HepG2 (cell line): ENCODE measurements around the gene PRR30. TPM values are rescaled to one million over a fixed set of nuclear protein-coding genes. Genes with fewer than 3 reads are reported as not detected.

Experiments
- CTCF ChIP-seq: sonication (generic); formaldehyde crosslinking; IDR thresholded peaks from 2 replicates; pipeline ENCODE4 v1.5.0; 2020; ENCODE audit warnings: mild to moderate bottlenecking, missing genetic modification reagents, moderate library complexity
- DMAP1 ChIP-seq: IDR thresholded peaks from 2 replicates; pipeline ENCODE4 v1.6.1; 2016
- HNF4G ChIP-seq, 2 experiments: sonication (generic) in 1 of 2; formaldehyde crosslinking in 1 of 2; IDR thresholded peaks; 2 replicates each; pipeline versions ENCODE4 v1.4.0 to v1.6.1; 2011 to 2020; ENCODE audit warnings: borderline replicate concordance in 2 of 2, low read depth in 2 of 2, mild to moderate bottlenecking in 2 of 2, low read length in 1 of 2, missing genetic modification reagents in 1 of 2, moderate library complexity in 1 of 2
- KLF16 ChIP-seq, 2 experiments: sonication (generic) in 1 of 2; formaldehyde crosslinking in 1 of 2; IDR thresholded peaks; 2 replicates each; pipeline versions ENCODE4 v1.6.1 to v1.8.0; 2016 to 2023; ENCODE audit warnings: missing genetic modification reagents in 2 of 2, missing compliant biosample characterization in 1 of 2
- MEF2D ChIP-seq: sonication (generic); formaldehyde crosslinking; IDR thresholded peaks from 2 replicates; pipeline ENCODE4 v1.5.1; 2020; ENCODE audit warnings: mild to moderate bottlenecking, missing genetic modification reagents
- MTA1 ChIP-seq: sonication (generic); formaldehyde crosslinking; IDR thresholded peaks from 2 replicates; pipeline ENCODE4 v1.4.0; 2020; ENCODE audit warnings: missing genetic modification reagents, mild to moderate bottlenecking, borderline replicate concordance
- POGZ ChIP-seq: sonication (generic); formaldehyde crosslinking; IDR thresholded peaks from 2 replicates; pipeline ENCODE4 v1.4.0; 2020; ENCODE audit warnings: mild to moderate bottlenecking, missing genetic modification reagents
- TBL1XR1 ChIP-seq: fragments of 150-350 bp; IDR thresholded peaks from 2 replicates; pipeline ENCODE4 v1.6.1; 2014; ENCODE audit warnings: borderline replicate concordance, low read length; ENCODE audit not compliant: partially characterized antibody
- TEAD2 ChIP-seq: sonication (generic); formaldehyde crosslinking; IDR thresholded peaks from 2 replicates; pipeline ENCODE4 v1.9.0; 2021; ENCODE audit warnings: missing genetic modification reagents
- TRIM24 ChIP-seq: sonication (generic); formaldehyde crosslinking; IDR thresholded peaks from 2 replicates; pipeline ENCODE4 v1.8.0; 2022; ENCODE audit warnings: mild to moderate bottlenecking, missing genetic modification reagents
- TSC22D2 ChIP-seq: sonication (generic); formaldehyde crosslinking; IDR thresholded peaks from 2 replicates; pipeline ENCODE4 v1.5.1; 2020; ENCODE audit warnings: missing genetic modification reagents, mild to moderate bottlenecking, borderline replicate concordance
- ZNF225 ChIP-seq: sonication (generic); formaldehyde crosslinking; IDR thresholded peaks from 2 replicates; pipeline ENCODE4 v1.4.0; 2020; ENCODE audit warnings: mild to moderate bottlenecking, missing genetic modification reagents
- ZNF235 ChIP-seq: sonication (generic); formaldehyde crosslinking; IDR thresholded peaks from 2 replicates; pipeline ENCODE4 v1.8.1; 2023; ENCODE audit warnings: mild to moderate bottlenecking, missing genetic modification reagents, borderline replicate concordance
- ZNF260 ChIP-seq: sonication (generic); formaldehyde crosslinking; IDR thresholded peaks from 2 replicates; pipeline ENCODE4 v1.4.0; 2020; ENCODE audit warnings: missing genetic modification reagents, low read depth, mild to moderate bottlenecking, borderline replicate concordance
- ZNF296 ChIP-seq: sonication (generic); formaldehyde crosslinking; conservative IDR thresholded peaks from 2 replicates; pipeline ENCODE4 v1.5.0; 2020; ENCODE audit warnings: mild to moderate bottlenecking, missing genetic modification reagents
- ZNF768 ChIP-seq: sonication (generic); formaldehyde crosslinking; IDR thresholded peaks from 2 replicates; pipeline ENCODE4 v1.4.0; 2020; ENCODE audit warnings: missing genetic modification reagents
- ZXDC ChIP-seq: sonication (generic); formaldehyde crosslinking; IDR thresholded peaks from 2 replicates; pipeline ENCODE4 v1.5.0; 2020; ENCODE audit warnings: mild to moderate bottlenecking, missing genetic modification reagents
- polyA plus RNA-seq, 8 experiments: library from polyadenylated mRNA; depleted of rRNA in 3 of 8; stranded (reverse) in 7 of 8; unstranded in 1 of 8; fragments of >200 nt; fragmentation: Illumina TruSeq in 4 of 8; extraction: Trizol in 4 of 8; gene quantifications; 2 replicates each; pipeline versions ENCODE4 v1.2.1 to v1.2.3, GENCODE V29; 2011 to 2016; ENCODE audit warnings: low read depth in 4 of 8, missing spikeins in 1 of 8, mixed read lengths in 1 of 8; ENCODE audit not compliant: insufficient read depth in 1 of 8
- total RNA-seq, 5 experiments: library from RNA; depleted of rRNA; stranded (reverse); fragments of >200 nt; fragmentation: Illumina TruSeq; extraction: Trizol; gene quantifications; 2 replicates each; pipeline ENCODE4 v1.2.3, GENCODE V29; 2016; ENCODE audit warnings: low read depth in 1 of 5
- TF ChIP-seq, protein P1 (sequence below): sonication (generic); formaldehyde crosslinking; IDR thresholded peaks from 2 replicates; pipeline ENCODE4 v1.8.1; 2022; ENCODE audit warnings: low read depth, mild to moderate bottlenecking, missing genetic modification reagents
- TF ChIP-seq, protein P2 (sequence below): fragments of 450-650 bp; IDR thresholded peaks from 2 replicates; pipeline ENCODE4 v1.6.1; 2017

Gene PRR30
- total and polyA plus RNA-seq, 2 of the 13 experiments (the other 11 are each of a cell fraction or from before 2014, with no cell fraction given): not detected

DNA sequence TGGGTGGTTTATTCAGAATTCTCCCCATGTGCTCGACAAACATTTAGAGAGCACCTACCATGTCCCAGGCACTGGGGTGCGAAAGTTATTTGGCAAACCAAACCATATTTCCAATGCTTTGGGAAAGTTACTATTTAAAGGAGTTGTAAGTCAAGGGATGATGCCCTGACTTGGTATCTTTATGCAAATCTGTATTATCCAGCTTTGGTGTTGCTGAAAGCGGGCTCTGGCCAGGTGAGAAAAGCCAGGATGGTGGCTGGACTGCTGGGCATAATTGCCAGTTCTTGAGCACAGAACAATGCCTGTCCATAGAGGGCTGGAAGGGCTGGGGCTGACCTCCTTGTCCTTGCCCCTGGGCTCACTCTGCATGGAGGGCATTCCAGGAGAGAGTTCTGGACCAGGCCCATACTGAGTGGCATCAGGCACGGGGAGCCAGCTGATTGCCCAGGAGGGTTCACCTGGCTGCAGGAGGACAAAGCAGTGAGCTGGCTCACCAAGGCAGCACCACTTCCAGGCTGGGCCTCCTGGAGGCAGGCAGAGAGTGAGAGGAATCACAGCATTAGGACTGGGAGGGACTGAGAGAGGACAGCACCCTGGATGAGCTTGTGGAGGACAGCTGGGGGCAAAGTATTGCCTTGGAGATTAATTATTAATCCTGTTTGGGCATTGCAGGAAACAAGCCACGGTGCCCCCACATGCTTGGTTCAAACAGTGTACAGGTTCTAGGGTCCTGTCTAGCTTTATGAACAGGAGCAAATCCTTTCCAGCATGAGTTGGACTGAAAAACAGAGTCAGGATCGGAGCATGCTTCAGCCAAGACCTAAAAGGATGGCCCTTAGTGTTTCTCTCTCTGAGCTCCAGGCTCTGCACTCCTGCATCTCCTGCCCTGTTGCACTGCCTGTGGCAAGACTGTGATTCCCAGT is 45.5 kb downstream of the PRR30 start (continued):
- TF ChIP-seq MTA1 (CRISPR knock-in tag) (peak; percentile 50; the same call in 1 of the 2 replicates), POGZ (CRISPR knock-in tag) (no peak), ZNF260 (CRISPR knock-in tag) (no peak), HNF4G (IDR thresholded peaks at IDR 0.05; ENCODE audit: borderline replicate concordance, low read depth, low read length) (peak; percentile 84), HNF4G (CRISPR knock-in tag; IDR thresholded peaks at IDR 0.05; ENCODE audit: borderline replicate concordance, low read depth) (peak; percentile 79), TRIM24 (CRISPR knock-in tag) (no peak; the same call in 1 of the 2 replicates), ZNF768 (peak; percentile 69; the same call in 1 of the 2 replicates), ZNF225 (peak; percentile 48; the same call in 1 of the 2 replicates), TBL1XR1 (no peak), ZNF235 (CRISPR knock-in tag) (no peak), ZXDC (CRISPR knock-in tag) (no peak), DMAP1 (CRISPR knock-in tag) (peak; percentile 52), TSC22D2 (peak; percentile 69; the same call in 1 of the 2 replicates), KLF16 (CRISPR knock-in tag; IDR thresholded peaks at IDR 0.05) (peak in 1 of 2 experiments; percentile 67; a peak in 2 of 4 replicates), TEAD2 (CRISPR knock-in tag) (no peak), CTCF (CRISPR knock-in tag) (peak; percentile 60), ZNF296 (CRISPR knock-in tag) (peak; percentile 69; the same call in 1 of the 2 replicates), MEF2D (CRISPR knock-in tag) (peak; percentile 44)
- TF ChIP-seq, protein P1, sequence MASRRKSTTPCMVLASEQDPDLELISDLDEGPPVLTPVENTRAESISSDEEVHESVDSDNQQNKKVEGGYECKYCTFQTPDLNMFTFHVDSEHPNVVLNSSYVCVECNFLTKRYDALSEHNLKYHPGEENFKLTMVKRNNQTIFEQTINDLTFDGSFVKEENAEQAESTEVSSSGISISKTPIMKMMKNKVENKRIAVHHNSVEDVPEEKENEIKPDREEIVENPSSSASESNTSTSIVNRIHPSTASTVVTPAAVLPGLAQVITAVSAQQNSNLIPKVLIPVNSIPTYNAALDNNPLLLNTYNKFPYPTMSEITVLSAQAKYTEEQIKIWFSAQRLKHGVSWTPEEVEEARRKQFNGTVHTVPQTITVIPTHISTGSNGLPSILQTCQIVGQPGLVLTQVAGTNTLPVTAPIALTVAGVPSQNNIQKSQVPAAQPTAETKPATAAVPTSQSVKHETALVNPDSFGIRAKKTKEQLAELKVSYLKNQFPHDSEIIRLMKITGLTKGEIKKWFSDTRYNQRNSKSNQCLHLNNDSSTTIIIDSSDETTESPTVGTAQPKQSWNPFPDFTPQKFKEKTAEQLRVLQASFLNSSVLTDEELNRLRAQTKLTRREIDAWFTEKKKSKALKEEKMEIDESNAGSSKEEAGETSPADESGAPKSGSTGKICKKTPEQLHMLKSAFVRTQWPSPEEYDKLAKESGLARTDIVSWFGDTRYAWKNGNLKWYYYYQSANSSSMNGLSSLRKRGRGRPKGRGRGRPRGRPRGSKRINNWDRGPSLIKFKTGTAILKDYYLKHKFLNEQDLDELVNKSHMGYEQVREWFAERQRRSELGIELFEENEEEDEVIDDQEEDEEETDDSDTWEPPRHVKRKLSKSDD (CRISPR knock-in tag): no peak; the same call in 1 of the 2 replicates
- TF ChIP-seq, protein P2, sequence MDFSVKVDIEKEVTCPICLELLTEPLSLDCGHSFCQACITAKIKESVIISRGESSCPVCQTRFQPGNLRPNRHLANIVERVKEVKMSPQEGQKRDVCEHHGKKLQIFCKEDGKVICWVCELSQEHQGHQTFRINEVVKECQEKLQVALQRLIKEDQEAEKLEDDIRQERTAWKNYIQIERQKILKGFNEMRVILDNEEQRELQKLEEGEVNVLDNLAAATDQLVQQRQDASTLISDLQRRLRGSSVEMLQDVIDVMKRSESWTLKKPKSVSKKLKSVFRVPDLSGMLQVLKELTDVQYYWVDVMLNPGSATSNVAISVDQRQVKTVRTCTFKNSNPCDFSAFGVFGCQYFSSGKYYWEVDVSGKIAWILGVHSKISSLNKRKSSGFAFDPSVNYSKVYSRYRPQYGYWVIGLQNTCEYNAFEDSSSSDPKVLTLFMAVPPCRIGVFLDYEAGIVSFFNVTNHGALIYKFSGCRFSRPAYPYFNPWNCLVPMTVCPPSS: no peak
